Stimulated activated memory B cell treated with anti-CD40 and anti-IgM and Interleukin-4, amounts not matched to agents 10 μg/mL and 1 μg/mL and 100 μg/mL, for 72 hours (primary cell): ENCODE measurements around the gene SSBP1.
"Not testable (repeated sequence)": the region's sequence is repeated elsewhere in the genome, so short reads cannot be mapped to it uniquely, and the experiment has no call there.

Experiments
- ATAC-seq: fragments of 150-1000 bp; cut with Tn5 transposase; 2 replicates; pipeline ENCODE4 v1.10.0; 2021
- H3K27ac Mint-ChIP-seq: one replicate; pipeline ENCODE4 v1.8.0; 2022; ENCODE audit warnings: mild to moderate bottlenecking, mixed read lengths
- H3K27me3 Mint-ChIP-seq: one replicate; pipeline ENCODE4 v1.8.0; 2022; ENCODE audit warnings: mixed read lengths
- H3K36me3 Mint-ChIP-seq: one replicate; pipeline ENCODE4 v1.8.0; 2022; ENCODE audit warnings: mixed read lengths
- H3K4me1 Mint-ChIP-seq: one replicate; pipeline ENCODE4 v1.8.0; 2022; ENCODE audit warnings: mixed read lengths
- H3K4me3 Mint-ChIP-seq: one replicate; pipeline ENCODE4 v1.8.0; 2022; ENCODE audit warnings: mild to moderate bottlenecking, moderate library complexity, mixed read lengths
- H3K9me3 Mint-ChIP-seq: one replicate; pipeline ENCODE4 v1.8.0; 2022; ENCODE audit warnings: mixed read lengths

Gene SSBP1

DNA sequence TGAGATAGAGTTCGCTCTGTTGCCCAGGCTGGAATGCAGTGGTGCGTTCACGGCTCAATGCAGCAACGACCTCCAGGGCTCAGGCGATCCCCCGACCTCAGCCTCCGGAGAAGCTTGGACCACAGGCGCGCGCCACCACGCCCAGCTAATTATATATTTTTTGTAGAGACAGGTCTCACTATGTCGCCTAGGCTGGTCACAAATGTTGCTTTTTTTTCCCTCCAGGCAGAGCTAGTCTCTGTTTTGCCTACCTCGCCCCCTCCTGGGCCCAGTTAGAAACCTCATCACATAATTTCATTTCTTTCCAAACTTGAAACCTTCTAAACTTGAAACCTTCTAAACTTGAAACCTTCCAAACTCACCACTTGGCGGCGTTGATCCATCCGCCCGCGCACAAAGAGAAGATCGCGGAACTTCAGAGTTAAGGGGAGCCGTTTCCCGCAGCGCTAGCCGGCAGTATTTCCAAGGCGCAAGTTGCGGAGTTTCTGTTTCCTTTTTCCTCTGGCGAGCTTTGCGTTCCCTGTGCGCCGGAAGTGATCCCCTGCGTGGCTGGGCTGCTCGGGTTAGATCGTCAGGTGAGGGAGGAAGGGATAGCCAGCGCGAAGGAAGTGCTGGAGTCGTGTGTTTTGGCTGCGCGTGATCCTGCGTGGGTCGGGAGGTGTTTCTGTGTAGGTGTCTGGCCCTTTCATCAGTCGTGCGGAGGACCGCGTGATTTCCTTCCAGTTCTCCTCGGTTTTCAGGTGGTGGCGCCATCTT lies at the start of gene SSBP1:
Gene SSBP1, plus strand, starts transcription at position 523 of the 756 bp plus-strand sequence. CDS start 809 bp downstream, outside the sequence.
- Mint-ChIP-seq H3K4me1 (peaks cover 51% of the 10 kb centered on the region), H3K27ac (peak within 1 kb of the TSS; percentile 99), H3K27me3 (no peaks in the 10 kb centered on the region), H3K4me3 (peak within 1 kb of the TSS; percentile 99), H3K9me3 (no peaks in the 10 kb centered on the region), H3K36me3 (peaks cover 25% of the 10 kb centered on the region)
- ATAC-seq = peak; percentile 95

- H3K36me3 Mint-ChIP-seq = peaks cover 36% of the 10 kb centered on the region
- not testable (repeated sequence) for H3K27ac Mint-ChIP-seq, ATAC-seq, H3K4me3 Mint-ChIP-seq, H3K27me3 Mint-ChIP-seq, H3K9me3 Mint-ChIP-seq
- peaks cover 20% of the 10 kb centered on the region for H3K4me1 Mint-ChIP-seq
Observed at GRCh38 chr7:141689072-141689825, 48.9 kb upstream of the SSBP1 start.

DNA sequence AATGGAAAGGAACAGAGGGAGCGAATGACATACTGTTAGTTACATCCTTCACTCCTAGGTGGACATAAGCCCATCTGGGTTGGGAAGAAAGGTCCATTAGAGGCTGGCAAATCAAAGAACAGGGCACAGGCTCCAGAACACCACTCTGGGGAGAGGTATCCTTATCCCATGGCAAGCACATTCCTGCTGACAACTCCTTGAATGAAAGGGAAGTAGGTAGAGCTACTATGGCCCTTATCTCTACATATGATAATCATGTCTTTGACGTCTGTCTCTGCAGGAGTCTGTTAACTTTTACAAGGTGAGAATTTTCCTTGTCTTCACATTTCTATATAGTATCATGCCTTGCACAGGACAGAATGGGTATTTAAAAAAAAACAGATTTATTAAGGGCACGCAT lies 46.6 kb upstream of the SSBP1 start:
- Mint-ChIP-seq H3K4me3 (no peak overlapping the region), H3K27me3 (no peaks in the 10 kb centered on the region), H3K4me1 (peaks cover 42% of the 10 kb centered on the region), H3K27ac (no peak overlapping the region), H3K9me3 (no peaks in the 10 kb centered on the region), H3K36me3 (peaks cover 22% of the 10 kb centered on the region)
- no peak for ATAC-seq

DNA sequence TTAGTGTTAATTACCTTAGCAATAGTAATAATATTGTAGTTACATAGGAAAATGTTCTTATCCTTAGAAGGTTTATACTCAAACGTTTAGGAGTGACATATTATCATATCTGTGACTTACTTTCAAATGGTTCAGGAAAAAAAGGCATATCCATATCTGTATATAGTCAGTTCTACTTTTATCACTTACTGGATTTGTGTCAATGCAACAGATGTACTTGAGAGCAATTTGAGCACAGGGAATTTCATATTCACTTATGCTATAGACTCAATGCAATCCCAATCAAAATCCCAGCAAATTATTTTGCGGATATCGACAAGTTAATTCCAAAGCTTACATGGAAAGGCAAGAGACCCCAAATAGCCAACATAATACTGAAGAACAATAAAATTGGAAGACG lies 46.2 kb upstream of the SSBP1 start:
- Mint-ChIP-seq H3K36me3 (peaks cover 19% of the 10 kb centered on the region), H3K4me3 (no peak overlapping the region), H3K27me3 (no peaks in the 10 kb centered on the region), H3K4me1 (peaks cover 44% of the 10 kb centered on the region), H3K27ac (no peak overlapping the region), H3K9me3 (no peaks in the 10 kb centered on the region)
- ATAC-seq = no peak

DNA sequence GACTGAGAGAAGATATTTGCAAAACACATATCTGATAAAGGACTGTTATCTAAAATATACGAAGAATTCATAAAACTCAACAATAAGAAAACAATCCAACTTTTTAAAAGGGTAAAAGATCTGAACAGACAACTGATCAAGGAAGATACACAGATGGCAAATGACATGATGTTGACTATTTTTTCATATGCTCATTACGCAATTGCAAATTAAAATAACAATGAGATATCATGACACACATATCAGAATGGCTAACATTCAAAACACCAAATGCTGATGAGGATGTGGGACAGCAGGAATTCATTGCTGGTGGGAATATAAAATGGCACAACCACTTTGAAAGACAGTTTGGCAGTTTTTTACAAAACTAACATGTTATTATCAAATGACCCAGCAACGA lies 45.1 kb upstream of the SSBP1 start:
- Mint-ChIP-seq H3K27me3 (no peaks in the 10 kb centered on the region), H3K4me3 (no peak overlapping the region), H3K36me3 (peaks cover 16% of the 10 kb centered on the region), H3K27ac (no peak overlapping the region), H3K4me1 (peaks cover 53% of the 10 kb centered on the region), H3K9me3 (no peaks in the 10 kb centered on the region)
- ATAC-seq = no peak

- Mint-ChIP-seq H3K27me3 (no peaks in the 10 kb centered on the region), H3K36me3 (no peaks in the 10 kb centered on the region), H3K4me1 (peaks cover 71% of the 10 kb centered on the region), H3K4me3 (no peak overlapping the region), H3K9me3 (no peaks in the 10 kb centered on the region), H3K27ac (peak overlapping the region; percentile 64)
- ATAC-seq = peak; percentile 85
Observed at GRCh38 chr7:141695803-141696289, 42.3 kb upstream of the SSBP1 start.

DNA sequence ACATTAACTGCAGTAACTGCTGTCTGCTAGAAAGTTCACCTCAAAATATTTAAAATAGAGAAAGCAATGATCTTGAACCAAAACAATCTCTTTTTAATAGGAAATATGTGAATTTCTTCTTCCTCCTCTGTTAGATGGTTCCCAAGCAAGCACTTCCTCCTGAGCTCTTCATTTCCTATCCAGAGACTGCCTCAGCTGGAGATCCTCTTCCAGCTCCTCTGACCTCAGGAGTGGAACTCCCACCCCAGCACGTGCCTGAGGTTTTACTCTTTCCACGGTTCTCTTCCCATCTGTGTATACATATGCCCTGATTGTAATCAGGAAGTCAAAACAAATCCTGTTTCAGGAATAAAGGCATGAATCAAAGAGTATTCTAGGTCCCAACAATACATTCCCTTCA lies 41.8 kb upstream of the SSBP1 start:
- Mint-ChIP-seq H3K4me1 (peaks cover 74% of the 10 kb centered on the region), H3K27ac (peak overlapping the region; percentile 64), H3K36me3 (no peaks in the 10 kb centered on the region), H3K4me3 (no peak overlapping the region), H3K9me3 (no peaks in the 10 kb centered on the region), H3K27me3 (no peaks in the 10 kb centered on the region)
- no peak for ATAC-seq

DNA sequence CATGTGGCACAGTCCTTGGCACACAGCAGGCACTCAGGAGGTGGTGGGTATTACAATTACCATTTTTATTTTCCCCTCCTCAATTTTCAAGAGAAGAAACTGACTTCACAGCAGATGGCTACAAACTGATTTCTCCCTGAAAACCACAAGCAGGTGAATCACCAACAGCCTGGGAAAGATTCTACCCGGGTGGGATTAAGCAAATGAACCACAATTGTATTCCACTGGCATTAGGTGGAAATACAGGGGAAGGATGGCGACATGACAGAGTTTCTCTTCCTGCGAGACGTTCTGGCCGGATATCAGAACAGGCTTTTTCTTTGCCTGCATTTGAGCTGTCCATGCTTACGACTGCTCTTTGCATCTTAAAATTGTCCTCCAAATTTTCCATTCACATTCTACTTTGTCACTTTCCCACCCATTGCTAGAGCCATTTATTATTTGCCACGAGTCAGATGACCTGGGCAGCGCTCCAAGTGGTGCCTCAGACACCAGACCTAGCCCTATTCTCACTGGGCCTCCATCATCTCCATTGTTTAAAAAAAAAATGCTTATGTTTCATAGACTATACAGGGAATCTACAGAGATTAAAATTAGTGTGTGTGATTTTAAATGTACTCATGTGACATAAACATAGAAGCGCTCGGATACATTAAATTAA lies 40.8 kb upstream of the SSBP1 start:
- Mint-ChIP-seq H3K27me3 (no peaks in the 10 kb centered on the region), H3K4me1 (peaks cover 76% of the 10 kb centered on the region), H3K27ac (peak overlapping the region; percentile 36), H3K36me3 (no peaks in the 10 kb centered on the region), H3K4me3 (no peak overlapping the region), H3K9me3 (no peaks in the 10 kb centered on the region)
- ATAC-seq = no peak

GRCh38 chr7:141698247-141699015 lies 39.7 kb upstream of the SSBP1 start:
- ATAC-seq = no peak
- no peaks in the 10 kb centered on the region for H3K36me3 Mint-ChIP-seq
- peaks cover 73% of the 10 kb centered on the region for H3K4me1 Mint-ChIP-seq
- no peaks in the 10 kb centered on the region for H3K27me3 Mint-ChIP-seq
- peak overlapping the region; percentile 36 for H3K27ac Mint-ChIP-seq
- H3K9me3 Mint-ChIP-seq = no peaks in the 10 kb centered on the region
- H3K4me3 Mint-ChIP-seq = no peak overlapping the region

DNA sequence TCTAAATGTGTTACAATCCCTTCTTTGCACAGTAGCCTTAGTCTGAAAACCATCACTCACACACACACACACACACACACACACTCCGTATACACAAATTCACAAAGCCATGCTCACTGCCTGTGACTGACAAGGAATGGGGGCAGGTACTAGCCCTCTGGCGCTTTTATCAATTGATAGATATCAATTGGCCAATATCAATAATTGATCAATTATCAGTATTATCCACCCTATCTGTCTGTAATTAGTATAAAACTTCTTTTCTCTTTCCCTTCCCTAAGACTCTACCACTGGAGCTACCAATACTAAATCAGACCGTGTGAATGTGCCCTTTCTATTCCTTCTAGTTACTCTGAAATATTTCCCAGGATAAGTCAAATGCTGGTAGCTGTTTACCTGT lies 38.3 kb upstream of the SSBP1 start:
- Mint-ChIP-seq H3K27ac (peak overlapping the region; percentile 74), H3K4me1 (peaks cover 66% of the 10 kb centered on the region), H3K27me3 (no peaks in the 10 kb centered on the region), H3K4me3 (peak overlapping the region; percentile 61), H3K36me3 (no peaks in the 10 kb centered on the region), H3K9me3 (no peaks in the 10 kb centered on the region)
- no peak for ATAC-seq

GRCh38 chr7:141700296-141700847 lies 37.8 kb upstream of the SSBP1 start:
- ATAC-seq = no peak
- peaks cover 61% of the 10 kb centered on the region for H3K4me1 Mint-ChIP-seq
- peak overlapping the region; percentile 74 for H3K27ac Mint-ChIP-seq
- no peaks in the 10 kb centered on the region for H3K27me3 Mint-ChIP-seq
- no peaks in the 10 kb centered on the region for H3K36me3 Mint-ChIP-seq
- H3K4me3 Mint-ChIP-seq = peak overlapping the region; percentile 61
- H3K9me3 Mint-ChIP-seq = no peaks in the 10 kb centered on the region

GRCh38 chr7:141700848-141701371 lies 37.2 kb upstream of the SSBP1 start:
- Mint-ChIP-seq H3K36me3 (no peaks in the 10 kb centered on the region), H3K4me3 (peak overlapping the region; percentile 61), H3K9me3 (no peaks in the 10 kb centered on the region), H3K27me3 (no peaks in the 10 kb centered on the region), H3K4me1 (peaks cover 56% of the 10 kb centered on the region), H3K27ac (peak overlapping the region; percentile 74)
- ATAC-seq = no peak

GRCh38 chr7:141701489-141702046 lies 36.6 kb upstream of the SSBP1 start:
- peak; percentile 89 for ATAC-seq
- Mint-ChIP-seq H3K4me1 (peaks cover 49% of the 10 kb centered on the region), H3K27ac (peak overlapping the region; percentile 74), H3K27me3 (no peaks in the 10 kb centered on the region), H3K36me3 (no peaks in the 10 kb centered on the region), H3K4me3 (peak overlapping the region; percentile 61), H3K9me3 (no peaks in the 10 kb centered on the region)

DNA sequence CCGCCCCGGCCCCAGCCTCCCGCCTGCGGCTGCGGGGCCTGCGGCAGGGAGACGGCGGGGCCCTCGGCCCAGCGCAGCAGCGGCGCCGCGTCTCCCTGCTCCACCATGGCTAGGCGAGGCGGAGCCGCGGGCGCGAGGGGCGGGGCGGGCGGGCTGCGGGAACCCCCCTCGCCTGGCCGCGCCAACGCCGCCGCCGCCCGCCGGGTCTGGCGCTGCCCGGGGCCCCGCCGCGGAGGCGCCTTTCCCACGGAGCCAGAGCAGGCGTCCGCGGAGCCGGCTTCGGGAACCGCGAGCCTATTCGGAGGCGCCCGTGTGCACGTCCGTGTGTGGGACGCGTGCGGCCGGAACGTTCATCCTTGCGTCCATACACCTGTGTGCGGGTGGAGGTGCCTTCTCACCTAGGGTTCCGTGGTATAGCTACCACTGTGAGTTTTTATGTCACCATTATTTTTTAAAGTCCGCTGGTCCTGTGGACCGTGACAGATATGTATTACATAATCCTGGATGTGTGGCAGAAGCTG lies 36.1 kb upstream of the SSBP1 start, which contains the start of gene DENND11:
Gene DENND11, minus strand, starts transcription at position 120 of the 521 bp plus-strand sequence. Its CDS starts 13 bp downstream, at position 107.
- H3K4me3 Mint-ChIP-seq = peak within 1 kb of the TSS; percentile 73
- H3K27me3 Mint-ChIP-seq = no peaks in the 10 kb centered on the region
- peaks cover 46% of the 10 kb centered on the region for H3K4me1 Mint-ChIP-seq
- H3K36me3 Mint-ChIP-seq = no peaks in the 10 kb centered on the region
- H3K9me3 Mint-ChIP-seq = no peaks in the 10 kb centered on the region
- H3K27ac Mint-ChIP-seq = peak within 1 kb of the TSS; percentile 78
- ATAC-seq = peak; percentile 85
